ENCODE data around the gene ZNF329. TPM values are rescaled to one million over a fixed set of nuclear protein-coding genes. Genes with fewer than 3 reads are reported as not detected.

ZNF329 gene
- total RNA-seq, 1 donor from 2014 or later: 9.2 TPM

GRCh38 chr19:58134244-58134643, 16.3 kb downstream of the ZNF329 start:
- Mint-ChIP-seq H3K4me3 (ENCODE audit: unreplicated experiment) (no peak overlapping the region), H3K4me1 (ENCODE audit: low read depth) (no peaks in the 10 kb centered on the region), H3K36me3 (ENCODE audit: low read depth) (peaks cover 84% of the 10 kb centered on the region), H3K27me3 (ENCODE audit: low read depth) (no peaks in the 10 kb centered on the region), H3K27ac (ENCODE audit: unreplicated experiment) (no peak overlapping the region), H3K9me3 (ENCODE audit: low read depth) (peaks cover 52% of the 10 kb centered on the region)
- DNase-seq (ENCODE audit: low spot score): no peak
- no peak for TF ChIP-seq CTCF (IDR thresholded peaks at IDR 0.05)

GRCh38 chr19:58129284-58129683, 21.3 kb downstream of the ZNF329 start:
- no peaks in the 10 kb centered on the region for H3K4me1 Mint-ChIP-seq (ENCODE audit: low read depth)
- no peaks in the 10 kb centered on the region for H3K27me3 Mint-ChIP-seq (ENCODE audit: low read depth)
- peaks cover 86% of the 10 kb centered on the region for H3K36me3 Mint-ChIP-seq (ENCODE audit: low read depth)
- H3K27ac Mint-ChIP-seq (ENCODE audit: unreplicated experiment): no peak overlapping the region
- no peak overlapping the region for H3K4me3 Mint-ChIP-seq (ENCODE audit: unreplicated experiment)
- TF ChIP-seq CTCF (IDR thresholded peaks at IDR 0.05): no peak
- H3K9me3 Mint-ChIP-seq (ENCODE audit: low read depth): peaks cover 73% of the 10 kb centered on the region
- no peak for DNase-seq (ENCODE audit: low spot score)

GRCh38 chr19:58128041-58128685, 22.4 kb downstream of the ZNF329 start:
- Mint-ChIP-seq H3K27me3 (ENCODE audit: low read depth) (no peaks in the 10 kb centered on the region), H3K4me3 (ENCODE audit: unreplicated experiment) (no peak overlapping the region), H3K9me3 (ENCODE audit: low read depth) (peaks cover 73% of the 10 kb centered on the region), H3K36me3 (ENCODE audit: low read depth) (peaks cover 79% of the 10 kb centered on the region), H3K4me1 (ENCODE audit: low read depth) (no peaks in the 10 kb centered on the region), H3K27ac (ENCODE audit: unreplicated experiment) (no peak overlapping the region)
- DNase-seq (ENCODE audit: low spot score): no peak
- TF ChIP-seq CTCF (IDR thresholded peaks at IDR 0.05): no peak

- no peak for TF ChIP-seq CTCF (IDR thresholded peaks at IDR 0.05)
- no peak overlapping the region for H3K27ac Mint-ChIP-seq (ENCODE audit: unreplicated experiment)
- H3K4me3 Mint-ChIP-seq (ENCODE audit: unreplicated experiment): no peak overlapping the region
- peaks cover 82% of the 10 kb centered on the region for H3K9me3 Mint-ChIP-seq (ENCODE audit: low read depth)
- H3K4me1 Mint-ChIP-seq (ENCODE audit: low read depth): no peaks in the 10 kb centered on the region
- DNase-seq (ENCODE audit: low spot score): no peak
- peaks cover 59% of the 10 kb centered on the region for H3K36me3 Mint-ChIP-seq (ENCODE audit: low read depth)
- no peaks in the 10 kb centered on the region for H3K27me3 Mint-ChIP-seq (ENCODE audit: low read depth)
These were observed 27.2 kb downstream of the ZNF329 start for GRCh38 chr19:58123354-58123753.

GRCh38 chr19:58118979-58119733, 31.4 kb downstream of the ZNF329 start:
- Mint-ChIP-seq H3K4me1 (ENCODE audit: low read depth) (no peaks in the 10 kb centered on the region), H3K27ac (ENCODE audit: unreplicated experiment) (no peak overlapping the region), H3K9me3 (ENCODE audit: low read depth) (peaks cover 81% of the 10 kb centered on the region), H3K36me3 (ENCODE audit: low read depth) (peaks cover 38% of the 10 kb centered on the region), H3K4me3 (ENCODE audit: unreplicated experiment) (no peak overlapping the region), H3K27me3 (ENCODE audit: low read depth) (no peaks in the 10 kb centered on the region)
- no peak for TF ChIP-seq CTCF (IDR thresholded peaks at IDR 0.05)
- no peak for DNase-seq (ENCODE audit: low spot score)
